Measurements from ENCODE around the gene FNDC3B. TPM values are rescaled to one million over a fixed set of nuclear protein-coding genes. Genes with fewer than 3 reads are reported as not detected.

FNDC3B gene
- total RNA-seq, 2 donors from 2014 or later = 57.6 to 69.3 TPM

- Histone ChIP-seq H3K27me3 (no peaks in the 10 kb centered on the region), H3K36me3 (peaks cover 42% of the 10 kb centered on the region), H3K9me3 (no peaks in the 10 kb centered on the region), H3K4me3 (no peak overlapping the region), H3K4me1 (peaks cover 4 to 18% of the 10 kb centered on the region in 2 donors), H3K27ac (no peak overlapping the region)
- DNase-seq (ENCODE audit: low spot score) = no peak
- TF ChIP-seq, protein P1, sequence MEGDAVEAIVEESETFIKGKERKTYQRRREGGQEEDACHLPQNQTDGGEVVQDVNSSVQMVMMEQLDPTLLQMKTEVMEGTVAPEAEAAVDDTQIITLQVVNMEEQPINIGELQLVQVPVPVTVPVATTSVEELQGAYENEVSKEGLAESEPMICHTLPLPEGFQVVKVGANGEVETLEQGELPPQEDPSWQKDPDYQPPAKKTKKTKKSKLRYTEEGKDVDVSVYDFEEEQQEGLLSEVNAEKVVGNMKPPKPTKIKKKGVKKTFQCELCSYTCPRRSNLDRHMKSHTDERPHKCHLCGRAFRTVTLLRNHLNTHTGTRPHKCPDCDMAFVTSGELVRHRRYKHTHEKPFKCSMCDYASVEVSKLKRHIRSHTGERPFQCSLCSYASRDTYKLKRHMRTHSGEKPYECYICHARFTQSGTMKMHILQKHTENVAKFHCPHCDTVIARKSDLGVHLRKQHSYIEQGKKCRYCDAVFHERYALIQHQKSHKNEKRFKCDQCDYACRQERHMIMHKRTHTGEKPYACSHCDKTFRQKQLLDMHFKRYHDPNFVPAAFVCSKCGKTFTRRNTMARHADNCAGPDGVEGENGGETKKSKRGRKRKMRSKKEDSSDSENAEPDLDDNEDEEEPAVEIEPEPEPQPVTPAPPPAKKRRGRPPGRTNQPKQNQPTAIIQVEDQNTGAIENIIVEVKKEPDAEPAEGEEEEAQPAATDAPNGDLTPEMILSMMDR (IDR thresholded peaks at IDR 0.05) = no peak
Observed at GRCh38 chr3:172300862-172301261, 261.5 kb downstream of the FNDC3B start.

GRCh38 chr3:172302203-172302602 lies 262.8 kb downstream of the FNDC3B start:
- Histone ChIP-seq H3K4me3 (no peak overlapping the region), H3K36me3 (peaks cover 35% of the 10 kb centered on the region), H3K27ac (no peak overlapping the region), H3K9me3 (no peaks in the 10 kb centered on the region), H3K27me3 (no peaks in the 10 kb centered on the region), H3K4me1 (peaks cover 4 to 11% of the 10 kb centered on the region in 2 donors)
- TF ChIP-seq, protein P1 (IDR thresholded peaks at IDR 0.05) = no peak
- DNase-seq (ENCODE audit: low spot score) = no peak

DNA sequence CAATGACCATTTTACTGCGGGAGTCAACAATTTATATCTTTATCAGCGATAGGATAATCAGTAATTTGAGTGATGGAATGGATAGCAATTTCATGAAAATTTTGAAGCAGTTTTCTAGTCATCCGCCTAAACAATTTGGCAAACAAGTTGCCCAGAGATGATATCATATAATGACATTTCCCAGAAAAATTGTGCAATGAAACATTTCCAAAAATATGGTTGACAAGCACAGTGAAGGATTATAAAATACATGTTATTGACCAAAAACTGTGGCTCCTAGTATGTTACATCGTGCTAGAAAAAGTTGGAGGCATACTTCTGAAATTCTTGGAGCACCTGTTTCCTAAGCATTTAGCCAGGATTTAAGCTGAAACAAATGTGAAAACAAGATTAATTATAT lies 263.8 kb downstream of the FNDC3B start:
- Histone ChIP-seq H3K27me3 (no peaks in the 10 kb centered on the region), H3K4me1 (peaks cover 4 to 16% of the 10 kb centered on the region in 2 donors), H3K9me3 (no peaks in the 10 kb centered on the region), H3K27ac (no peak overlapping the region), H3K4me3 (no peak overlapping the region), H3K36me3 (peaks cover 45% of the 10 kb centered on the region)
- TF ChIP-seq, protein P1 (IDR thresholded peaks at IDR 0.05) = no peak
- DNase-seq (ENCODE audit: low spot score) = no peak

DNA sequence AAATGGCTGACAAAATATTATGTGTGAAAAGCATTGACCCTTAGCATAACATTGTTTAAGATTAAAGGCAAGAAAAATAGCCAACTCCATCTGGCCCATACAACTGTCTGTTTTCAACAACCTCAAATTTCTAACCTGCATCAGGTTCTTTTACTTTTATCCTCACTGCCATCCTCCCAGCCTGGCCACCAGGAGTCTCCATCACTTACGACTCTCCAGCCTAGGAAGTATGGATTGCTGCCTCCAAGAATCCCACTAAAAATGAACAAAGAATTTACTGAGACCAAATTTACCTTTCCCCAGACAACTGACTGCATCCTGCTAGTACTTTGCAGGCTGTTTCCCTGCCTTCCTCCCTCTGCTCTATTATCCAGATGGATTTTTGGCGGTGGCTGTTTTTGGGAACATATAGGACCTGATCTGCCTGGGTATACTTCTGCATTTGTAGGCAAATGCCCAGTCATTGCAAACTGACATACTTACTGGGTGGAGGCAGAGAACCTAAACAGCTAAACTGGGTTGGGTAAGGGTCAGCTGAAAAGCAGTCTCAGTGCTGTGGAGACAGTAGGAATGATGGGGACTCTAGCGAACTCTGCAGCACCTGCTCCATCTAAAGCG lies 264.7 kb downstream of the FNDC3B start:
- no peaks in the 10 kb centered on the region for H3K9me3 ChIP-seq
- no peak overlapping the region for H3K27ac ChIP-seq
- H3K36me3 ChIP-seq = peaks cover 43% of the 10 kb centered on the region
- no peak overlapping the region for H3K4me3 ChIP-seq
- TF ChIP-seq, protein P1 (IDR thresholded peaks at IDR 0.05) = peak in 1 of 2 donors; percentile 13
- no peak for DNase-seq (ENCODE audit: low spot score)
- peaks cover 4 to 16% of the 10 kb centered on the region in 2 donors for H3K4me1 ChIP-seq
- H3K27me3 ChIP-seq = no peaks in the 10 kb centered on the region

DNA sequence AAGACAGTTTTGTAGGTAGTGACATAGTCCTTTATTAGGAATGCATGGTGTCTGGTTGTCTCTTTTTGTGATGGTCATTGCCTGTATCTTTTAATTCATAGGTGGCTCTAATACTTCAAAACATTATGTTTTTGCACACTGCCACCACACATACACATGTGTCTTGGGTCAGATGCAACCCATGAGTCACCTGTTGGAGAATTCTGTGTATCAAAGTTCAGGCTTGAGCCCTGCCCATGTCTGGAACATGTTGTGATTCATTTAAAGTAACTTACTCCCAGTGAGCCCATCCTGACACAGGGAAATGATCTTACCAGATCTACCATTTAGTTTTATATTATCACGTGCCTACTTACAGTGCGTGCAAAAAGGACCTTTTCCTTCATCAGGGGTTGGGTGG lies 266.2 kb downstream of the FNDC3B start:
- peaks cover 41% of the 10 kb centered on the region for H3K36me3 ChIP-seq
- no peak overlapping the region for H3K27ac ChIP-seq
- TF ChIP-seq, protein P1 (IDR thresholded peaks at IDR 0.05) = no peak
- DNase-seq (ENCODE audit: low spot score) = no peak
- no peak overlapping the region for H3K4me3 ChIP-seq
- H3K9me3 ChIP-seq = no peaks in the 10 kb centered on the region
- no peaks in the 10 kb centered on the region for H3K27me3 ChIP-seq
- peaks cover 4 to 16% of the 10 kb centered on the region in 2 donors for H3K4me1 ChIP-seq

GRCh38 chr3:172305974-172306373 lies 266.6 kb downstream of the FNDC3B start:
- Histone ChIP-seq H3K27me3 (no peaks in the 10 kb centered on the region), H3K36me3 (peaks cover 42% of the 10 kb centered on the region), H3K4me1 (peaks cover 4 to 18% of the 10 kb centered on the region in 2 donors), H3K9me3 (no peaks in the 10 kb centered on the region), H3K27ac (no peak overlapping the region), H3K4me3 (no peak overlapping the region)
- no peak for DNase-seq (ENCODE audit: low spot score)
- TF ChIP-seq, protein P1 (IDR thresholded peaks at IDR 0.05) = no peak

Data from right atrium auricular region (tissue), 2 donors.